ENCODE results near the gene RAD51B.

The RAD51B gene

GRCh38 chr14:68692916-68693771 lies 873.6 kb downstream of the RAD51B start:
- H3K4me3 ChIP-seq (ENCODE audit: low read depth, low read length), result no peak overlapping the region
- no peak for TF ChIP-seq CTCF (IDR thresholded peaks at IDR 0.05; ENCODE audit: borderline replicate concordance, insufficient read depth, low read depth, low read length)

GRCh38 chr14:68693926-68694325 lies 874.3 kb downstream of the RAD51B start:
- no peak for TF ChIP-seq CTCF (IDR thresholded peaks at IDR 0.05; ENCODE audit: borderline replicate concordance, insufficient read depth, low read depth, low read length)
- no peak overlapping the region for H3K4me3 ChIP-seq (ENCODE audit: low read depth, low read length)

- no peak for TF ChIP-seq CTCF (IDR thresholded peaks at IDR 0.05; ENCODE audit: borderline replicate concordance, insufficient read depth, low read depth, low read length)
Measured at GRCh38 chr14:68694516-68695235, 875.1 kb downstream of the RAD51B start.

GRCh38 chr14:68695326-68695768 lies 875.8 kb downstream of the RAD51B start:
- no peak for TF ChIP-seq CTCF (IDR thresholded peaks at IDR 0.05; ENCODE audit: borderline replicate concordance, insufficient read depth, low read depth, low read length)
- H3K4me3 ChIP-seq (ENCODE audit: low read depth, low read length), result no peak overlapping the region

More at GRCh38 chr14:68694516-68695235, 875.1 kb downstream of the RAD51B start:
- H3K4me3 ChIP-seq (ENCODE audit: low read depth, low read length), result no peak overlapping the region

GRCh38 chr14:68695856-68696255 lies 876.3 kb downstream of the RAD51B start:
- TF ChIP-seq CTCF (IDR thresholded peaks at IDR 0.05; ENCODE audit: borderline replicate concordance, insufficient read depth, low read depth, low read length), result no peak
- H3K4me3 ChIP-seq (ENCODE audit: low read depth, low read length), result no peak overlapping the region

- TF ChIP-seq CTCF (IDR thresholded peaks at IDR 0.05; ENCODE audit: borderline replicate concordance, insufficient read depth, low read depth, low read length), result no peak
- no peak overlapping the region for H3K4me3 ChIP-seq (ENCODE audit: low read depth, low read length)
Measured at GRCh38 chr14:68696266-68696665, 876.7 kb downstream of the RAD51B start.
